C4-2B (cell line): ENCODE measurements around the gene CERK.
"Not testable (repeated sequence)": the region's sequence is repeated elsewhere in the genome, so short reads cannot be mapped to it uniquely, and the experiment has no call there.

ENCODE experiments used
- CTCF ChIP-seq: fragments of 450-650 bp; conservative IDR thresholded peaks from 2 replicates; pipeline ENCODE4 v1.5.1; 2017; ENCODE audit warnings: mild to moderate bottlenecking
- ZFX ChIP-seq: fragments of 450-650 bp; IDR thresholded peaks from 2 replicates; pipeline ENCODE4 v1.6.1; 2017

GRCh38 chr22:46648225-46648820, 89.7 kb downstream of the CERK start:
- TF ChIP-seq CTCF, ZFX: not testable (repeated sequence)
